Thoracic aorta (tissue), 2 donors: ENCODE data around the gene CCK. TPM values are rescaled to one million over a fixed set of nuclear protein-coding genes. Genes with fewer than 3 reads are reported as not detected.
"Not testable (repeated sequence)": the region's sequence is repeated elsewhere in the genome, so short reads cannot be mapped to it uniquely, and the experiment has no call there.

ENCODE experiments used
- ATAC-seq: fragments of 150-250 bp; one replicate; pipeline ENCODE4 v1.8.0; 2017; ENCODE audit warnings: low read depth; ENCODE audit not compliant: insufficient number of reproducible peaks, low FRiP score
- DNase-seq: peaks from one replicate; pipeline ENCODE4 v3.0.0-alpha.2; 2020; ENCODE audit warnings: low spot score
- H3K27ac ChIP-seq, 2 donors: fragments of 200-600 bp; sonication (generic); 1 replicate in 1 of 2; 2 replicates in 1 of 2; pipeline ENCODE4 v1.5.1; 2016; ENCODE audit warnings: mild to moderate bottlenecking in 2 of 2, moderate library complexity in 2 of 2
- H3K27me3 ChIP-seq: fragments of 200-600 bp; sonication (generic); replicated peaks from 2 replicates; pipeline ENCODE4 v1.6.0; 2016; ENCODE audit warnings: mild to moderate bottlenecking; ENCODE audit not compliant: insufficient read depth
- H3K36me3 ChIP-seq: fragments of 200-600 bp; sonication (generic); one replicate; pipeline ENCODE4 v1.5.1; 2016
- H3K4me1 ChIP-seq, 2 donors: fragments of 200-600 bp; sonication (generic); 1 replicate in 1 of 2; 2 replicates in 1 of 2; pipeline versions ENCODE4 v1.5.1 to v1.6.0; 2016; ENCODE audit warnings: low read depth in 2 of 2, mild to moderate bottlenecking in 1 of 2; ENCODE audit not compliant: control insufficient read depth in 1 of 2
- H3K4me3 ChIP-seq: fragments of 200-600 bp; sonication (generic); 2 replicates; pipeline ENCODE4 v1.5.1; 2016; ENCODE audit warnings: mild to moderate bottlenecking
- H3K9me3 ChIP-seq: fragments of 200-600 bp; sonication (generic); 2 replicates; pipeline ENCODE4 v1.5.1; 2016
- total RNA-seq, 2 donors: library from RNA; depleted of rRNA; stranded (reverse); fragments of >200 nt; gene quantifications; one replicate each; pipeline versions ENCODE4 v1.1.0 to v1.2.3, GENCODE V29; 2016
- TF ChIP-seq, protein P1 (sequence below): fragments of 200-600 bp; sonication (generic); IDR thresholded peaks from one replicate; pipeline ENCODE4 v1.5.1; 2019; ENCODE audit warnings: antibody characterized with exemption

The CCK gene
- total RNA-seq, 2 donors from 2014 or later, result not detected

DNA sequence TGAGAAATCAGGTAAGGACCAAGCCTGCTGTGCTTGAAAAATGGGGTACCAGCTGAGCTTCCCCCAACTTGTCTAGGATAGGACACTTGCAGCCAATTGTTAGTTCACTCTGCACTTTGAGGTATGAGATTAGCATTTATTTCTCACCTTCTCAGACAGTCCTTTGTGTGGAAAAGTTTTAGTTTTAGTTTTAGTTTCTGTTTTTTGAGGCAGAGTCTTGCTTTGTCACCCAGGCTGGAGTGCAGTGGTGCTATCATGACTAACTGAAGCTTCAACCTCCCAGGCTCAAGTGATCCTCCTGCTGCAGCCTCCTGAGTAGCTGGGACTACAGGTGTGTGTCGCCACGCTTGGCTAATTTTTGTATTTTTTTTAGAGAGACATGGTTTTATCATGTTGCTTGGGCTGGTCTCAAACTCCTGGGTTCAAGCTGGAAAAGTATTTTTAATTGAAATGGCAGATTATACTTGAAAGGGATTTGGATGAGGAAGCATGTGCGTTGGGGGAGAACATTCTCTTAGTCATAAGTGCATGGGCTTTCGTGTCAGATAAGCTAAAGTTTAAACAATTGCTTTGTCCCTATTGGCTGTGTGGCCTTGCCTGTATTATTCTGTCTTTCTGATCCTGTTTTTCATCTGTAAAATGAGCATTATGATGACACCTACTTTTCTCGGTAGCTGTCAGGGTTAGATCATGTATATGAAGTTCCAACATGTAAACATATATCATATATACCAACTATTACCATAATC, 25.2 kb upstream of the CCK start:
- TF ChIP-seq, protein P1, sequence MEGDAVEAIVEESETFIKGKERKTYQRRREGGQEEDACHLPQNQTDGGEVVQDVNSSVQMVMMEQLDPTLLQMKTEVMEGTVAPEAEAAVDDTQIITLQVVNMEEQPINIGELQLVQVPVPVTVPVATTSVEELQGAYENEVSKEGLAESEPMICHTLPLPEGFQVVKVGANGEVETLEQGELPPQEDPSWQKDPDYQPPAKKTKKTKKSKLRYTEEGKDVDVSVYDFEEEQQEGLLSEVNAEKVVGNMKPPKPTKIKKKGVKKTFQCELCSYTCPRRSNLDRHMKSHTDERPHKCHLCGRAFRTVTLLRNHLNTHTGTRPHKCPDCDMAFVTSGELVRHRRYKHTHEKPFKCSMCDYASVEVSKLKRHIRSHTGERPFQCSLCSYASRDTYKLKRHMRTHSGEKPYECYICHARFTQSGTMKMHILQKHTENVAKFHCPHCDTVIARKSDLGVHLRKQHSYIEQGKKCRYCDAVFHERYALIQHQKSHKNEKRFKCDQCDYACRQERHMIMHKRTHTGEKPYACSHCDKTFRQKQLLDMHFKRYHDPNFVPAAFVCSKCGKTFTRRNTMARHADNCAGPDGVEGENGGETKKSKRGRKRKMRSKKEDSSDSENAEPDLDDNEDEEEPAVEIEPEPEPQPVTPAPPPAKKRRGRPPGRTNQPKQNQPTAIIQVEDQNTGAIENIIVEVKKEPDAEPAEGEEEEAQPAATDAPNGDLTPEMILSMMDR, result no peak
- Histone ChIP-seq H3K36me3 (no peaks in the 10 kb centered on the region), H3K27me3 (no peaks in the 10 kb centered on the region), H3K9me3 (no peaks in the 10 kb centered on the region), H3K4me1 (no peaks in the 10 kb centered on the region), H3K27ac (no peak overlapping the region), H3K4me3 (no peak overlapping the region)
- no peak for ATAC-seq
- no peak for DNase-seq

DNA sequence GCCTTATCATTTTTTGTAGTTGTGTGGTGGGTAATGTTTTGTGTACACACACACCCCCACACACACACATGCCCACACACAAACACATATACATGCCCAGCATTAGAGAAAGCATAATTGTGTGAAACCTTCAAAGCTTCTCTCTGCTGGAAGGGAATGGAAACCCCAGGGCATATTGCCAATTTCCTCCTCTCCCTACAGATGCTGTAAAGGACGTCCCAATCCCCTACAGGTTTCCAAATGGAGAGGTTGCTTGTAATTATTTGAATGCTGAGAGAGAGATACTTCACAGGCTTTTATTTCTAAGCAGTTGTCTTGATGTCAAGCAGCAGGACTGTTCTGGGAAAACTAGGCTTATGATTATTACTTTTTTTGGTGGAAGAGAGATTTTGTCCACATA, 23.0 kb upstream of the CCK start:
- H3K27me3 ChIP-seq, result no peaks in the 10 kb centered on the region
- H3K36me3 ChIP-seq, result no peaks in the 10 kb centered on the region
- no peak overlapping the region for H3K27ac ChIP-seq
- TF ChIP-seq, protein P1, result no peak
- H3K4me3 ChIP-seq, result no peak overlapping the region
- no peaks in the 10 kb centered on the region for H3K4me1 ChIP-seq
- DNase-seq, result no peak
- ATAC-seq, result no peak
- H3K9me3 ChIP-seq, result no peaks in the 10 kb centered on the region

DNA sequence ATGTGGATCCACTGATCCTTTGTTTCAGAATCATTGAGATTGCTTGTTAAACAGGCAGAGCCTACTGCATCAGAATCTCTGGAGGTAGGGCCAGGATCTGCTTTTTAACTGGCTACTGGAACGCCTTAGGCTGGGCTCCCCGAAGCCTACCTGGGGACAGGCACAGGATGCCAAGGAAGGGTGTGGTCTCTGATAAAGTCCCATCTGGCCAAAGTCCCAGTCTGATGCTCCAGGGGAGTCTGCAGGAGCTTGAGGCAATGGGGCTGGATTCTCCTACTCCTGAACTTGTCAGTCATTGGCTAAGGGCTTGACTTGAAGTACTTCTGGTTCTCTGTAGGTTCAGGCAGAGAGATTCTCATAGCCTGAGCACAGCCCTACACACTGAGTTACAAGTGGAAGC, 22.4 kb upstream of the CCK start:
- Histone ChIP-seq H3K27ac (no peak overlapping the region), H3K36me3 (no peaks in the 10 kb centered on the region), H3K27me3 (no peaks in the 10 kb centered on the region), H3K4me1 (no peaks in the 10 kb centered on the region), H3K9me3 (no peaks in the 10 kb centered on the region), H3K4me3 (no peak overlapping the region)
- no peak for ATAC-seq
- DNase-seq, result no peak
- TF ChIP-seq, protein P1, result no peak

DNA sequence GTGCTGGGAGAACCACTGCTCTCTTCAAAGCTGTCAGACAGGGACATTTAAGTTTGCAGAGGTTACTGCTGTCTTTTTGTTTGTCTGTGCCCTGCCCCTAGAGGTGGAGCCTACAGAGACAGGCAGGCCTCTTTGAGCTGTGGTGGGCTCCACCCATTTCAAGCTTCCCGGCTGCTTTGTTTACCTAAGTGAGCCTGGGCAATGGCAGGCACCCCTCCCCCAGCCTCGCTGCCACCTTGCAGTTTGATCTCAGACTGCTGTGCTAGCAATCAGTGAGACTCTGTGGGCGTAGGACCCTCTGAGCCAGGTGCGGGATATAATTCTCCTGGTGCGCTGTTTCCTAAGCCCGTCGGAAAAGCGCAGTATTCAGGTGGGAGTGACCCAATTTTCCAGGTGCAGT, 21.4 kb upstream of the CCK start:
- H3K9me3 ChIP-seq, result not testable (repeated sequence)

DNA sequence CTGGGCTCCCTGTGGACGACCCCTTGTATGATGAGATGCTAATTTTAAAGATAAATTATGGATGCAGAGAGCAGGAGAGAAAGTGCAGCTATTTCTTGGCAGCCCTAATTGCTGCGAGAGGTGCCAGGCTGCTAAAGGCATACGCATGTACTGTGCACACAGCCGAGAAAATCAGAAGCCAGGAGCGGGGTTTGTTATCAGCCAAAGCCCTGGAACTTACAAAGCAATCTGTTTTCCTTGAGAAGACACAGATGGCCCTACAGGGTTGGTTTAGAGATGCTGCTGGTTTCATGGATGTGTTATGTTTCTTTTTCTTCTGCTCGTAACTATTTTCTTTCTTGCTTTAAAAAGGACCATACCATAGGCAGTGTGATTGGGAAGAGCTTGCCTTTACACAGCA, 11.7 kb upstream of the CCK start:
- DNase-seq (no peak), ATAC-seq (no peak)
- H3K27me3 ChIP-seq, result no peaks in the 10 kb centered on the region
- TF ChIP-seq, protein P1, result no peak
- no peaks in the 10 kb centered on the region for H3K36me3 ChIP-seq
- H3K9me3 ChIP-seq, result no peaks in the 10 kb centered on the region
- no peak overlapping the region for H3K27ac ChIP-seq
- no peaks in the 10 kb centered on the region for H3K4me1 ChIP-seq
- H3K4me3 ChIP-seq, result no peak overlapping the region

More for the DNA sequence above, 21.4 kb upstream of the CCK start:
- H3K36me3 ChIP-seq, H3K4me1 ChIP-seq, H3K27me3 ChIP-seq, ATAC-seq, H3K4me3 ChIP-seq, H3K27ac ChIP-seq, DNase-seq: not testable (repeated sequence)
